ENCODE data around the gene AP3S2.

DNA sequence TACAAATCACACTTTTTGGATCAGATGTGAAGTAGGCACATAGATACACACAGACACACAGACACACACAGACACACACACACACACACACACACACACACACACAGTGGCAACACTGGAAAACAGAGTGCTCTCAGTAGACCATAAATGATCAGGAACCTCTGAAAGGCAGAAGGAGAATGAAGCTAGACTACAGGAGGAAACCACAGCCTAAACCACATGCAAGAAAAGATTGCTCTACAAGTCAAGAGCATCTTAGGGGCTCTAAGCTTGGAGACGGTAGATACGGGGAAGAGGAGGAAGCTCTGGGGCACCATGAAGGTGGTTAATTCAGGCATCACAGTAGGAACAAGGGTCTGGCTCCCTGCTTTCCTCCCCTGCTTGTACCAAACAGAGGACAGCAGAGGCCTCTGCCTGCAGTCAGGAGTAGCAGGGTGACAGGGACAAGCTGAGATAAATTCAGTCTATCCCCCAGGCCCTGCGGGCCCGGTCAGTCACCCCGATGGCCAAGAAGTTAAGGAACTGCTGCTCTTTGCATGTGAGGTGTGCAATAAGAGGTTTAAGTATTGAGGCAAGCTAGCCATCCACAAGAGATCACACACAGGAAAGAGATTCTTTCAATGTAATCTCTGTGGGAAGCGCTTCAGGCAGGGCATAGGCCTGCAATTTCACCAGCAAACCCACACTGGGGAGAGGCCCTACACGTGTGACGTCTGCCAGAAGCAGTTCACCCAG, 42.4 kb upstream of the AP3S2 start:
- no peak for TF ChIP-seq EGR1 (IDR thresholded peaks at IDR 0.05; ENCODE audit: low read depth in 2 of 2)
- TF ChIP-seq MAX (IDR thresholded peaks at IDR 0.05): no peak
- no peak for TF ChIP-seq CTCF (IDR thresholded peaks at IDR 0.05; ENCODE audit: low read depth, low read length, missing input control)
- TF ChIP-seq, protein P1, sequence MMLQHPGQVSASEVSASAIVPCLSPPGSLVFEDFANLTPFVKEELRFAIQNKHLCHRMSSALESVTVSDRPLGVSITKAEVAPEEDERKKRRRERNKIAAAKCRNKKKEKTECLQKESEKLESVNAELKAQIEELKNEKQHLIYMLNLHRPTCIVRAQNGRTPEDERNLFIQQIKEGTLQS (IDR thresholded peaks at IDR 0.05): no peak
- TF ChIP-seq YY1 (IDR thresholded peaks at IDR 0.05): no peak
- TF ChIP-seq FOXA1 (IDR thresholded peaks at IDR 0.05): no peak
- TF ChIP-seq RAD21 (IDR thresholded peaks at IDR 0.05): no peak
- TF ChIP-seq JUND (IDR thresholded peaks at IDR 0.05): no peak
- TF ChIP-seq HNF4A (conservative IDR thresholded peaks at IDR 0.05): no peak
- no peak for TF ChIP-seq TAF1 (conservative IDR thresholded peaks at IDR 0.05)
